Activated naive CD8-positive, alpha-beta T cell treated with anti-CD3 and anti-CD28 coated beads, Interleukin-2, amount 50 U/mL, for 16 hours (primary cell): ENCODE results near the gene SSX4B.
"Not testable (repeated sequence)": the region's sequence is repeated elsewhere in the genome, so short reads cannot be mapped to it uniquely, and the experiment has no call there.

Experiments
- DNase-seq: peaks from one replicate; pipeline ENCODE4 v3.0.0-alpha.2; 2020; ENCODE audit warnings: low read depth, low spot score

Gene SSX4B, protein sequence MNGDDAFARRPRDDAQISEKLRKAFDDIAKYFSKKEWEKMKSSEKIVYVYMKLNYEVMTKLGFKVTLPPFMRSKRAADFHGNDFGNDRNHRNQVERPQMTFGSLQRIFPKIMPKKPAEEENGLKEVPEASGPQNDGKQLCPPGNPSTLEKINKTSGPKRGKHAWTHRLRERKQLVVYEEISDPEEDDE

DNA sequence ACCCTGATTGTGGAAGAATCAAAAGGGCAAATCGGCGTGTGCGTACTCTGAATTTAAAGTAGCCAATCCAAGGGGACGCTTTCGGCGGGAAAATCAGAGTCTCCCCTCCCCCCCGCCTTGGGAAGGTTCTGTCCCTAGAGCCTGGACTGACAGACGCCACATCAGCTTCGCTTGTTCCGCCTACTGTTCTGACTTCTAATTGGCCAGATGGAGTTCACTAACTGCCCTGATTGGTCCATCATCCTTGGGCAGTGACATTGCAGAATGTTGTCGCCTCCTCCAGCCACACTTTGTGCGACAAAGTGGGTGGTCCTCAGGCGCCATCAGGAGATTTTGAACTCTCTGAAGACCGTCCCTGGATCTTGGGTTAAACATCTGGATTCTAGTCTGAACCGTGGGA, at the start of gene SSX4B:
Gene SSX4B (minus strand): TSS at position 101 of the 400 bp plus-strand sequence. CDS start 588 bp downstream, outside the sequence.
- not testable (repeated sequence) for DNase-seq

GRCh38 chrX:48460606-48461005, 48.8 kb upstream of the SSX4B start:
- no peak for DNase-seq

DNA sequence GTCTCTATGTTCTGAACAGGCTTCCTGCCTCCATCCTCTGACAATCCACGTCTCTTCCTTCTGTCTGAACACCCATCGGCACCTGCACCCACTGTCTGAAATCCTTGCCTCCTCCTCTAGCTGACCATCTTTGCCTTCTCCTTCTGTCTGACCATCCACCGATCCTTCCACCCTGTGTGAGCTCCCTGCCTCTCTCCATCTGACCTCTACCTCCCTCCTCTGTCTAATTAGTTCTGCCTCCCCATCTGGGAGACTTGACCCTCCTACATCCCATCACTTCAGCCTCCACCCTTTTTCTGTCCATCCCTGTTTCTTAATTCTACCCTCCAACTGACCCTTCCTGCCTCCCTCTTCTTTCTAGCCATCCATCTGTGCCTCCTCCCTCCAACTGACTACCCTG, 48.3 kb upstream of the SSX4B start:
- no peak for DNase-seq

- DNase-seq: no peak
Observed at GRCh38 chrX:48459483-48459882, 47.7 kb upstream of the SSX4B start.

GRCh38 chrX:48458711-48459110, 47.0 kb upstream of the SSX4B start:
- DNase-seq: no peak

DNA sequence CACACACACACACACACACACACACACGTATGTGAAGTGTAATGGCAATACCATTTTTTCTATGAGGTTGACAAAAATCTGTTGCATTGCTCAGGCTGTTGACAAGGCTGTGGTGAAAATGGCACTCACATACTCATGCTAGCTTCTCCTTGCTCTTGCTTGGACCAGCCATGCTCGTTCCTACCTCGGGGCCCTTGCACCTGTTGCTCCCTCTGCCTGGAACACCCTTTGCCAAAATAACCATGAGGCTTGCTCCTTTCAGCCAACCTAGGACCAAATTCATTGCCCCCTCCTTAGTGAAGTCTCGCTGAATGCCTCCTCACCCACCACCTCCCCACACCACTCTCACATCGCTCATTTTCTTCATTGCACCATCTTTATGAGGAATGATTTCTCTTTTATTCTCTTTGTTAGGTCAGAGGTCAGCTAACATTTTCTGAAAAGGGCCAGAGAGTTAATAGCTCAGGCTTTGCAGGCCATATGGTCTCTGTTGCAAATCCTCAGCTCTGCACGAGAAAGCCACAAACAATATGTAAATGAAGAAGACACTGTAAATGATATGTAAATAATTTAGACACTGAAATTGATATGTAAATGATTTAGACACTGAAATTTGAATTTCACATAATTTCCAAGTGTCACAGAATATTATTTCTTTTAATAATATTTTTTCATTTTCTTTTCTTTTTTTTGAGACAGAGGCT, 45.0 kb upstream of the SSX4B start:
- DNase-seq: no peak

DNA sequence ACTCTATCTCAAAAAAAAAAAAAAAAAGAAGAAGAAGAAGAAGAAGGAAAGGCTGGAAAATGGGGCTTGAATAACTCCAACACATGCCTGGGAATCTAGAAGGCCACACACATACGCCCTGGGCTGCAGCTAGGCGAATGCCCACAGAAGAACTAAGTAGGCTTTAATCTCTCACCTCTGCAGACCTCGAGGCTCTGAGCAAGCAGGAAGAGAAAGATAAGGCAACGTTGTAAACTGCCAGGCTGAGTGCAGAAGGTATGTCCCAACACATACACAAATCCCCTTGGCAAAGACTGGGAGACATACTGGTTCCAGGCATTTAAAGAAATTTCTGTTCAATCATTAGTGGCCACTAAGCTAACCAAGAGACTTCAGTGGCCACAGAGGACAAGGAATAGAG, 39.9 kb upstream of the SSX4B start:
- no peak for DNase-seq

DNA sequence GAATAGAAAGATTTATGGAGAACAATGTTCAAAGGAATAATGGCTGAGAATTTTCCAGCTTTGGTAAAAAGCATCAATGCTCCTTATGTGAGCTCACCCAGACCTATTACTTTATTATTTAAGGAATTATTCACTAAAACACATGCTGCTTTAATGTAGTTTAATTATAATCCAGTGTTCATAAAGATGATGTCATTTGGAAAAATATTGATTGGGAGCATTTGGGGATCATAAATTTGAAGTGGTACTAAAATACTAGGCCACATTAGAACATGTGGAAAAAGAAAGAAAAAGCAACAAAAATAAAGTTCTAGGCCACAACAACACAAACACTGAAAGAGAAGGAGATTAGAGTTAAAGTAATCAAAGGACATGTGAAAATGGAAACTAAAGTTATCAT, 38.3 kb upstream of the SSX4B start:
- DNase-seq: no peak

DNA sequence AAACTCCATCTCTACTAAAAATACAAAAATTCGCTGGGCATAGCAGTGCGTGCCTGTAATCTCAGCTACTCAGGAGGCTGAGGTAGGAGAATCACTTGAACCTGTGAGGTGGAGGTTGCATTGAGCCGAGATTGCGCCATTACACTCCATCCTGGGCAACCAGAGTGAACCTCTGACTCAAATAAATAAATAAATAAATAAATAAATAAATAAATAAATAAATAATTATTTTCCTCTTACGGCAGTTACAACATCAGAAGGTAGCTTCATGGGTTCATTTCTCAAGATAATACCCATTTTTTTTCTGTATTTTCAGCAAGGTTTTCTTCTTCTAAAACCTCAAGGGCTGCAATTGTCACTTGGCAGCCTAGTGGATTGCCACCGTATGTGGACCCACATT, 35.4 kb upstream of the SSX4B start:
- not testable (repeated sequence) for DNase-seq

GRCh38 chrX:48433713-48434112, 22.0 kb upstream of the SSX4B start:
- DNase-seq: not testable (repeated sequence)

DNA sequence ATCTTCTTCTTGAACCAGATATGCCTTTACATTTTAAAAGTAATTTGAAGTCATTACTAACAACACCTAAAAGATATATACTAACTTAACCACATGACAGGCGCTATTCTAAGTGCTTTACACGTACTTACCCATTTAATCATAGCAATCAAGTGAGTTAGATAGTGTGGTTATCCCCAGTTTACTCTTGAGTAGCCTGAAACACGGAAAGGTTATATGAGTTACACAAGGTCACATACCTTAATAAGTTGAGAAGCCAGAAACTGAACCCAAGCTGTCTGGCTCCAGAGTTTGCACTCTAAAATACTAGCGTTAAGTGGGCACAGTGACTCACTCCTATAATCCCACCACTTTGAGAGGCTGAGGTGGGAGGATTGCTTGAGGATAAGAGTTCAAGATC, 18.4 kb upstream of the SSX4B start:
- DNase-seq: not testable (repeated sequence)

- DNase-seq: not testable (repeated sequence)
Observed at GRCh38 chrX:48429606-48430005, 17.8 kb upstream of the SSX4B start.

DNA sequence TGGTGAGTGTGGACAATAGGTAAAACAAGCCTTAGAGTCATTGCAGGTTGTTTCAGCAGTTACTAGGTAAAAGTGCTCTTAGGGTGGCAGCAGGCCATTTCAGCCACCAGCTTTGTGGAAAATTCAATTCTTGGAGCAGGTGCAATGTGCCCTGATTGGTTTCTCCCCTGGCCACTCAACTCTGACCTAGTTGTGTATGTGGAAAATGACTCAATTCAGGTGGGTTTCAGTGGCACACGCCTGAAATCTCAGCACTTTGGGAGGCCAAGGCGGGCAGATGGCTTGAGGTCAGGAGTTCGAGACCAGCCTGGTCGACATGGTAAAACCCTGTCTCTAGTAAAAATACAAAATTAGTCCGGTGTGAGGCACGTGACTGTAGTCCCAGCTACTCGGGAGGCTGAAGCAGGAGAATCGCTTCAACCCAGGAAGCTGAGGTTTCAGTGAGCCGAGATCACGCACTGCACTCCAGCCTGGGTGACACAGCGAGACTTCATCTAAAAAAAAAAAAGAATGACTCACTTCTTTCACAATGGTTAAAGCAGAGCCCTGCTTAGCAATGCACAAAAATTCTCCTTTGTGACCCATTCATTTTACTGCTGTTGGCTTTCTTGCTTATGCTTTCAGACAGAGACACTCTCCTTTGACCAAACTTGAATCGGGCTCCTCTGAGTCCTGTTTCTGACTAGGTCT, 15.4 kb upstream of the SSX4B start:
- DNase-seq: not testable (repeated sequence)

GRCh38 chrX:48397825-48398224, 13.9 kb downstream of the SSX4B start:
- DNase-seq: not testable (repeated sequence)

DNA sequence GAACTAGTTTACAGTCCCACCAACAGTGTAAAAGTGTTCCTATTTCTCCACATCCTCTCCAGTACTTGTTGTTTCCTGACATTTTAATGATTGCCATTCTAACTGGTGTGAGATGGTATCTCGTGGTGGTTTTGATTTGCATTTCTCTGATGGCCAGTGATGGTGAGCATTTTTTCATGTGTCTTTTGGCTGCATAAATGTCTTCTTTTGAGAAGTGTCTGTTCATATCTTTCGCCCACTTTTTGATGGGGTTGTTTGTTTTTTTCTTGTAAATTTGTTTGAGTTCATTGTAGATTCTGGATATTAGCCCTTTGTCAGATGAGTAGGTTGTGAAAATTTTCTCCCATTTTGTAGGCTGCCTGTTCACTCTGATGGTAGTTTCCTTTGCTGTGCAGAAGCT, 14.8 kb downstream of the SSX4B start:
- DNase-seq: not testable (repeated sequence)

GRCh38 chrX:48383239-48383638, 28.5 kb downstream of the SSX4B start, which contains the start of gene SSX4:
TSS of gene SSX4 (plus strand) at chrX:48383539. CDS start at chrX:48384054, 515 bp downstream.
- not testable (repeated sequence) for DNase-seq

GRCh38 chrX:48370408-48370807, 41.4 kb downstream of the SSX4B start:
- not testable (repeated sequence) for DNase-seq

- DNase-seq: not testable (repeated sequence)
Observed at GRCh38 chrX:48367717-48368408, 43.9 kb downstream of the SSX4B start.

GRCh38 chrX:48359281-48359680, 52.5 kb downstream of the SSX4B start:
- DNase-seq: not testable (repeated sequence)

GRCh38 chrX:48357681-48358080, 54.1 kb downstream of the SSX4B start:
- DNase-seq: no peak

DNA sequence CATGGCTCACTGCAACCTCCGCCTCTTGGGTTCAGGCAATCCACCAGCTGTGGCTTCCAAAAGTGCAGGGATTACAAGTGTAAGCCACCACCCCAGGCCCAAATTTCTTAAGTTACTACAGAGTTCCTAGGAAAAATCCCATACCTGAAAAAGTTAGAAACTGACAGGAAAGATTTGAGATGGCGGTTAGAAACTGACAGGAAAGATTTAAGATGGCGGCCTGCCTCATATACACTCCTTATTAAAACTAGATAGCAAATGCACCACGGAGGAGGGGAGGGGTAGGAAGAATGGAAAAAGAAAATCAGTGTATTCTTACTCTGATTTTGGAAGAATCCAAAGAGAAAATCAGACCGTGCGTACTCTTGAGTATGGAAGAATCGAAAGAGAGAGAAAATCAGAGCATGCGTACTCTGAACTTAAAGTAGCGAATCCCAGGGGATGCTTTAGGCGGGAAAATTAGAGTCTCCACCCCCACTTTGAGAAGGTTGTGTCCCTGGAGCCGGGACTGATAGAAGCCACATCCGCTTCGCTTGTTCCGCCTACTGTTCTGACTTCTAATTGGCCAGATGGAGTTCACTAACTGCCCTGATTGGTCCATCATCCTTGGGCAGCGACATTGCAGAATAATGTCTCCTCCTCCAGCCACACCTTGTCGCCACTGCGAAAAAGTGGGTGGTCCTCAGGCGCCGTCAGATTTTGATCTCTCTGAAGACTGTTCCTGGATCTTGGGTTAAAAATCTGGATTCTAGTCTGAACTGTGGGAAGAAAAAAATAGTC, 55.3 kb downstream of the SSX4B start, which contains the start of gene SSX3:
Gene SSX3 (minus strand): TSS at position 389 of the 780 bp plus-strand sequence. CDS start 1,454 bp downstream, outside the sequence.
- DNase-seq: not testable (repeated sequence)
